ENCODE data around the gene MID1.

Gene MID1

DNA sequence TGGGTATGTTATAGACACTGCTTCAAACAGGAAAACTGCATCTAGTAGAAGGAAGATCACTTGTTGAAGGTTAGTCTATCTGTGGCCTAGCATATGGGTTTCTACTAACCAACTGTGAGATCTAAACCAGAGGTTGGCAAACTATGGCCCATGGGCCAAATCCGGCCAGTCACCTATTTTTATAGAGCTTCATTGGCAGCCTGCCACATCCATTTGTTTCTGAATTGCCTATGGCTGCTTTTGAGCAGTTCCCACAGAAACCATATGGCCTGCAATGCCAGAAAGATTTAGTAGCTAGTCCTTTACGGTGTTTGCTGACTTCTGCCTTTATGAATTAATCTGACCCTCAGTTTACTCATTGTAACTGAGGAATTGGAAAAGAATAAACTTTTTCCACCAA, 71.1 kb downstream of the MID1 start:
- Histone ChIP-seq H3K36me3 (ENCODE audit: insufficient read depth, low read depth, low read length) (no peaks in the 10 kb centered on the region), H3K27me3 (ENCODE audit: insufficient read depth, low read length) (no peaks in the 10 kb centered on the region), H3K4me1 (ENCODE audit: insufficient read depth, low read length) (peaks cover 19% of the 10 kb centered on the region), H3K27ac (ENCODE audit: low read length) (no peak overlapping the region), H3K9me3 (ENCODE audit: insufficient read depth, low read depth, low read length) (no peaks in the 10 kb centered on the region), H3K4me3 (ENCODE audit: low read length) (no peak overlapping the region), H3K9ac (ENCODE audit: low read depth, low read length) (no peak overlapping the region)

- Histone ChIP-seq H3K4me3 (ENCODE audit: low read length) (no peak overlapping the region), H3K36me3 (ENCODE audit: insufficient read depth, low read depth, low read length) (no peaks in the 10 kb centered on the region), H3K9me3 (ENCODE audit: insufficient read depth, low read depth, low read length) (no peaks in the 10 kb centered on the region), H3K27ac (ENCODE audit: low read length) (no peak overlapping the region), H3K27me3 (ENCODE audit: insufficient read depth, low read length) (no peaks in the 10 kb centered on the region), H3K9ac (ENCODE audit: low read depth, low read length) (no peak overlapping the region), H3K4me1 (ENCODE audit: insufficient read depth, low read length) (peaks cover 19% of the 10 kb centered on the region)
Observed at GRCh38 chrX:10548688-10549087, 71.7 kb downstream of the MID1 start.

GRCh38 chrX:10545882-10546281, 74.5 kb downstream of the MID1 start:
- Histone ChIP-seq H3K9me3 (ENCODE audit: insufficient read depth, low read depth, low read length) (no peaks in the 10 kb centered on the region), H3K4me3 (ENCODE audit: low read length) (no peak overlapping the region), H3K4me1 (ENCODE audit: insufficient read depth, low read length) (peaks cover 19% of the 10 kb centered on the region), H3K36me3 (ENCODE audit: insufficient read depth, low read depth, low read length) (no peaks in the 10 kb centered on the region), H3K9ac (ENCODE audit: low read depth, low read length) (peak overlapping the region; percentile 13; the same call in 1 of the 2 replicates), H3K27ac (ENCODE audit: low read length) (no peak overlapping the region), H3K27me3 (ENCODE audit: insufficient read depth, low read length) (no peaks in the 10 kb centered on the region)

DNA sequence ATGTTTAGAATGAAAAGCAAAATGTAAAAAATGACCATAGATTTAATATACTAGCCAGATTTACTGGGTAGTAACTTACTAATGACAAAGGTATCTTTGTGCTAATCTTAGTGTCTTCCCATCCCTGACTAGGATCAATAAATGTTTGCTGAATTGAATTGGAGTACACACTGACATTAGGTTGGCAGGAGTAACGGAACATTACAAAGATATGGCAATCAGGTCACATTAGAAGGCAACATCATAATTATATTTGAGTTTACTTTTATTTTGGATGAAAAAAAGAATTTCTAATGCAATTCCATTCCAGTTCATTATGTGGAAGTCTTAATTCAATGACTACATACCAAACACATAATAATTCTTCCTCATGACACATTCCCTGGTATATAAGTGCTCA, 77.8 kb downstream of the MID1 start:
- no peaks in the 10 kb centered on the region for H3K27me3 ChIP-seq (ENCODE audit: insufficient read depth, low read length)
- H3K36me3 ChIP-seq (ENCODE audit: insufficient read depth, low read depth, low read length): no peaks in the 10 kb centered on the region
- no peak overlapping the region for H3K4me3 ChIP-seq (ENCODE audit: low read length)
- H3K9ac ChIP-seq (ENCODE audit: low read depth, low read length): no peak overlapping the region
- no peaks in the 10 kb centered on the region for H3K9me3 ChIP-seq (ENCODE audit: insufficient read depth, low read depth, low read length)
- H3K27ac ChIP-seq (ENCODE audit: low read length): no peak overlapping the region
- peaks cover 16% of the 10 kb centered on the region for H3K4me1 ChIP-seq (ENCODE audit: insufficient read depth, low read length)

GRCh38 chrX:10538831-10539230, 81.6 kb downstream of the MID1 start:
- no peaks in the 10 kb centered on the region for H3K36me3 ChIP-seq (ENCODE audit: insufficient read depth, low read depth, low read length)
- H3K9ac ChIP-seq (ENCODE audit: low read depth, low read length): no peak overlapping the region
- no peak overlapping the region for H3K27ac ChIP-seq (ENCODE audit: low read length)
- no peak overlapping the region for H3K4me3 ChIP-seq (ENCODE audit: low read length)
- peaks cover 5% of the 10 kb centered on the region; the same call in 1 of the 2 replicates for H3K4me1 ChIP-seq (ENCODE audit: insufficient read depth, low read length)
- no peaks in the 10 kb centered on the region for H3K27me3 ChIP-seq (ENCODE audit: insufficient read depth, low read length)
- H3K9me3 ChIP-seq (ENCODE audit: insufficient read depth, low read depth, low read length): no peaks in the 10 kb centered on the region

GRCh38 chrX:10537308-10537707, 83.1 kb downstream of the MID1 start:
- no peaks in the 10 kb centered on the region for H3K36me3 ChIP-seq (ENCODE audit: insufficient read depth, low read depth, low read length)
- no peak overlapping the region for H3K27ac ChIP-seq (ENCODE audit: low read length)
- H3K27me3 ChIP-seq (ENCODE audit: insufficient read depth, low read length): no peaks in the 10 kb centered on the region
- no peak overlapping the region for H3K9ac ChIP-seq (ENCODE audit: low read depth, low read length)
- no peak overlapping the region for H3K4me3 ChIP-seq (ENCODE audit: low read length)
- peaks cover 7% of the 10 kb centered on the region; the same call in 1 of the 2 replicates for H3K4me1 ChIP-seq (ENCODE audit: insufficient read depth, low read length)
- no peaks in the 10 kb centered on the region for H3K9me3 ChIP-seq (ENCODE audit: insufficient read depth, low read depth, low read length)

- Histone ChIP-seq H3K9ac (ENCODE audit: low read depth, low read length) (no peak overlapping the region), H3K9me3 (ENCODE audit: insufficient read depth, low read depth, low read length) (no peaks in the 10 kb centered on the region), H3K36me3 (ENCODE audit: insufficient read depth, low read depth, low read length) (no peaks in the 10 kb centered on the region), H3K27ac (ENCODE audit: low read length) (no peak overlapping the region), H3K4me1 (ENCODE audit: insufficient read depth, low read length) (peaks cover 7% of the 10 kb centered on the region; the same call in 1 of the 2 replicates), H3K27me3 (ENCODE audit: insufficient read depth, low read length) (no peaks in the 10 kb centered on the region), H3K4me3 (ENCODE audit: low read length) (no peak overlapping the region)
Observed at GRCh38 chrX:10536744-10537143, 83.6 kb downstream of the MID1 start.

- H3K4me3 ChIP-seq (ENCODE audit: low read length): no peak overlapping the region
- H3K9ac ChIP-seq (ENCODE audit: low read depth, low read length): no peak overlapping the region
Observed at GRCh38 chrX:10534611-10535010, 85.8 kb downstream of the MID1 start.

DNA sequence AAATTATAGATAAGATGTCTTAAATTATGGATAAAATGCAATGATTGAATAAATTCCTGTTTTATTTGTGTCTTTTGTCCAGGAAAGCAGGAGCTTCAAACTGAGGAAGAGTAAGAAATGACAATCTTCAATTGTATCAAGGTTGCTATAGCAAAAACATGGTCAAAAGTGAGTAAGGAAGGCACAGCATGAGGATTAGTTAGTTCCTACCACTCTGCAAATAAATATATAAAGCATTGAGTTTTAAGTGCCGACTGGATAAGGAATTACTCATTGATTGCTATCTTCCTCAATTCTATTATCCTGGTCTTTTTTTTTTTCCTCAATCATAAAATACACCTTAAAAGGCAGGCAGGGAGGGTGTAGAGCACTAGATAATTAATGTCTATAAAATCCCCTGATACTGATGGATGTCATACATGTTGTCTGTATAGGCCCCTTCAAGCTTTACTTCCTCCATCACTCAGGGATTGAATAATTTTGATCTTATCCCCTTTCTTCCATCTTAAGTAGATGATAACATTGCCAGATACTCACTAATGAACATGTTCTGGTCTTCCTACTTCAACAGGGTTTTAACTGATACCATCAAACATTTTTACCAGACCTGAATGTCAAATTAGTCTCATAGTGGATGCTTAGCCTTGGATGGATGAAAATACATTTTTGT, 86.6 kb downstream of the MID1 start:
- no peaks in the 10 kb centered on the region for H3K27me3 ChIP-seq (ENCODE audit: insufficient read depth, low read length)
- no peak overlapping the region for H3K9ac ChIP-seq (ENCODE audit: low read depth, low read length)
- peaks cover 5% of the 10 kb centered on the region; the same call in 1 of the 2 replicates for H3K4me1 ChIP-seq (ENCODE audit: insufficient read depth, low read length)
- H3K9me3 ChIP-seq (ENCODE audit: insufficient read depth, low read depth, low read length): no peaks in the 10 kb centered on the region
- no peak overlapping the region for H3K27ac ChIP-seq (ENCODE audit: low read length)
- H3K36me3 ChIP-seq (ENCODE audit: insufficient read depth, low read depth, low read length): 0 out of 2 replicates have a peak, but pooled peaks cover 6% of the 10 kb centered on the region
- no peak overlapping the region for H3K4me3 ChIP-seq (ENCODE audit: low read length)

More at GRCh38 chrX:10534611-10535010, 85.8 kb downstream of the MID1 start:
- Histone ChIP-seq H3K27ac (ENCODE audit: low read length) (no peak overlapping the region), H3K9me3 (ENCODE audit: insufficient read depth, low read depth, low read length) (no peaks in the 10 kb centered on the region), H3K36me3 (ENCODE audit: insufficient read depth, low read depth, low read length) (0 out of 2 replicates have a peak, but pooled peaks cover 2% of the 10 kb centered on the region), H3K4me1 (ENCODE audit: insufficient read depth, low read length) (peaks cover 5% of the 10 kb centered on the region; the same call in 1 of the 2 replicates), H3K27me3 (ENCODE audit: insufficient read depth, low read length) (no peaks in the 10 kb centered on the region)

DNA sequence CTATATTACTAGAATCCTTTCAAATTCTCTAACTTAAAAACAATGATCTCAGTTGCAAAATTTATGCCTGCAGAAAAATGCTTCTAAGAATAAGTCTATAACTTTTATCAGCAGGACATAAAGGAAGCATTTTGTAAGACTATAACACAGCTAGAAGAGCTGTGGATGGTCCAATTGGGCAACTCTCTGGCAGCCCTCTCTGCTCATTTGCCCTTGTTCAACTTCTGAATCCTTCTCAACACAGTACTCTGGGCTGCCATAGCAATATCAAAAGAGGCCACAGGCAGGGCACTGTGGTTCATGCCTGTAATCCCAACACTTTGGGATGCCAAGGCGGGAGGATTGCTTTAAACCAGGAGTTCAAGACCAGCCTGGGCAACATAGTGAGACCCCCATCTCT, 88.5 kb downstream of the MID1 start:
- Histone ChIP-seq H3K27me3 (ENCODE audit: insufficient read depth, low read length) (no peaks in the 10 kb centered on the region), H3K4me3 (ENCODE audit: low read length) (no peak overlapping the region), H3K9ac (ENCODE audit: low read depth, low read length) (no peak overlapping the region), H3K9me3 (ENCODE audit: insufficient read depth, low read depth, low read length) (no peaks in the 10 kb centered on the region), H3K36me3 (ENCODE audit: insufficient read depth, low read depth, low read length) (0 out of 2 replicates have a peak, but pooled peaks cover 6% of the 10 kb centered on the region), H3K27ac (ENCODE audit: low read length) (no peak overlapping the region), H3K4me1 (ENCODE audit: insufficient read depth, low read length) (peaks cover 9% of the 10 kb centered on the region)

GRCh38 chrX:10529344-10529743, 91.0 kb downstream of the MID1 start:
- H3K9ac ChIP-seq (ENCODE audit: low read depth, low read length): no peak overlapping the region
- H3K36me3 ChIP-seq (ENCODE audit: insufficient read depth, low read depth, low read length): 0 out of 2 replicates have a peak, but pooled peaks cover 6% of the 10 kb centered on the region
- H3K4me3 ChIP-seq (ENCODE audit: low read length): no peak overlapping the region
- H3K4me1 ChIP-seq (ENCODE audit: insufficient read depth, low read length): peaks cover 12% of the 10 kb centered on the region
- H3K9me3 ChIP-seq (ENCODE audit: insufficient read depth, low read depth, low read length): no peaks in the 10 kb centered on the region
- no peaks in the 10 kb centered on the region for H3K27me3 ChIP-seq (ENCODE audit: insufficient read depth, low read length)
- H3K27ac ChIP-seq (ENCODE audit: low read length): no peak overlapping the region

- H3K9me3 ChIP-seq (ENCODE audit: insufficient read depth, low read depth, low read length): no peaks in the 10 kb centered on the region
- H3K4me3 ChIP-seq (ENCODE audit: low read length): no peak overlapping the region
- H3K27me3 ChIP-seq (ENCODE audit: insufficient read depth, low read length): no peaks in the 10 kb centered on the region
- no peak overlapping the region for H3K9ac ChIP-seq (ENCODE audit: low read depth, low read length)
- peaks cover 7% of the 10 kb centered on the region for H3K4me1 ChIP-seq (ENCODE audit: insufficient read depth, low read length)
- no peak overlapping the region for H3K27ac ChIP-seq (ENCODE audit: low read length)
- H3K36me3 ChIP-seq (ENCODE audit: insufficient read depth, low read depth, low read length): peaks cover 6% of the 10 kb centered on the region; the same call in 1 of the 2 replicates
Observed at GRCh38 chrX:10526451-10526850, 93.9 kb downstream of the MID1 start.
